Muscle of leg (tissue), 11 donors: ENCODE measurements around the gene BCAS3. TPM values are rescaled to one million over a fixed set of nuclear protein-coding genes. Genes with fewer than 3 reads are reported as not detected.
"Not testable (repeated sequence)": the region's sequence is repeated elsewhere in the genome, so short reads cannot be mapped to it uniquely, and the experiment has no call there.

Experiments used
- DNase-seq: peaks from one replicate; pipeline ENCODE4 v3.0.0; 2013
- H3K27ac ChIP-seq: one replicate; pipeline ENCODE4 v1.5.1; 2013; ENCODE audit warnings: mild to moderate bottlenecking, low read length, control low read depth
- H3K27me3 ChIP-seq: one replicate; pipeline ENCODE4 v1.6.1; 2013; ENCODE audit warnings: low read length; ENCODE audit not compliant: control insufficient read depth, insufficient read depth
- H3K36me3 ChIP-seq: one replicate; pipeline ENCODE4 v1.6.1; 2013; ENCODE audit warnings: low read length; ENCODE audit not compliant: control insufficient read depth, insufficient read depth
- H3K4me1 ChIP-seq: one replicate; pipeline ENCODE4 v1.6.1; 2013; ENCODE audit warnings: low read length; ENCODE audit not compliant: control insufficient read depth, insufficient read depth
- H3K4me3 ChIP-seq: one replicate; pipeline ENCODE4 v1.5.1; 2013; ENCODE audit warnings: low read length, control low read depth
- H3K9me3 ChIP-seq: replicated peaks from 2 replicates; pipeline ENCODE4 v1.6.1; 2013; ENCODE audit warnings: low read depth, low read length; ENCODE audit not compliant: control insufficient read depth
- WGBS: methylation state at CpG from one replicate; pipeline ENCODE4 v1.1.5; 2013; ENCODE audit warnings: missing lambda C conversion rate; ENCODE audit not compliant: insufficient coverage; 5-methylcytosine and 5-hydroxymethylcytosine counted together
- polyA plus RNA-seq, 8 donors: library from polyadenylated mRNA; unstranded; fragments of 120-200 nt; gene quantifications; one replicate each; pipeline versions ENCODE4 v1.2.1 to v1.2.3, GENCODE V29; 2013; ENCODE audit warnings: inconsistent platforms in 1 of 8, low replicate concordance in 1 of 8; ENCODE audit not compliant: insufficient read length in 8 of 8, insufficient read depth in 1 of 8
- total RNA-seq: library from RNA; stranded (reverse); fragments of 120-200 nt; gene quantifications from one replicate; pipeline ENCODE4 v1.2.4, GENCODE V29; 2013

BCAS3 gene
- total and polyA plus RNA-seq, 9 donors = 7.6 to 15.8 (median 9.5) TPM

GRCh38 chr17:60908324-60908723 lies 230.7 kb downstream of the BCAS3 start:
- no CpG with 5 or more reads among the region's 4 CpGs for WGBS
- Histone ChIP-seq H3K4me3 (no peak overlapping the region), H3K36me3 (no peaks in the 10 kb centered on the region), H3K4me1 (no peaks in the 10 kb centered on the region), H3K27me3 (no peaks in the 10 kb centered on the region), H3K9me3 (no peaks in the 10 kb centered on the region), H3K27ac (no peak overlapping the region)
- no peak for DNase-seq

GRCh38 chr17:60909405-60909804 lies 231.8 kb downstream of the BCAS3 start:
- no peaks in the 10 kb centered on the region for H3K27me3 ChIP-seq
- H3K4me1 ChIP-seq = no peaks in the 10 kb centered on the region
- no peak overlapping the region for H3K4me3 ChIP-seq
- no CpG with 5 or more reads among the region's 1 CpG for WGBS
- H3K9me3 ChIP-seq = no peaks in the 10 kb centered on the region
- DNase-seq = no peak
- H3K36me3 ChIP-seq = no peaks in the 10 kb centered on the region
- no peak overlapping the region for H3K27ac ChIP-seq

DNA sequence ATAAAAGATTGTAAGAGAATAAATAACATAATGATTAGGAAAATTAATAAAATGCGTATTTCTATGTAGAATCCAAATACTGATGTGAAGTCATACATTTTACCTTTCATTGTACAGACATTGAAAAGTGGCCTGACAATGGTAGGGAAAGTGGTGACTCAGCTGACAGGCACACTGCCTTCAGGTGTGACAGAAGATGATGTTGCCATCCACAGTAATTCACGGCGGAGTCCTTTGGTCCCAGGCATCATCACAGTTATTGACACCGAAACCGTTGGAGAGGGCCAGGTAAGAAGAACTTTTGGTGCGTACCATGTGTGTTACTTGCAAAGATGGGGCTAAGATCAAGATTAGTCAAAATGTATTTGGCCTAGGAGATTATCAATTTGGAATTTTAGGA lies 232.8 kb downstream of the BCAS3 start:
- no peak overlapping the region for H3K27ac ChIP-seq
- no peaks in the 10 kb centered on the region for H3K36me3 ChIP-seq
- 97% methylated on average over 5 of the region's 6 CpGs for WGBS
- H3K4me1 ChIP-seq = no peaks in the 10 kb centered on the region
- no peaks in the 10 kb centered on the region for H3K27me3 ChIP-seq
- no peak overlapping the region for H3K4me3 ChIP-seq
- H3K9me3 ChIP-seq = peaks cover 3% of the 10 kb centered on the region
- DNase-seq = no peak

- Histone ChIP-seq H3K36me3 (no peaks in the 10 kb centered on the region), H3K27me3 (no peaks in the 10 kb centered on the region), H3K27ac (no peak overlapping the region), H3K4me3 (no peak overlapping the region), H3K4me1 (no peaks in the 10 kb centered on the region), H3K9me3 (peaks cover 8% of the 10 kb centered on the region)
- no peak for DNase-seq
- no CpG with 5 or more reads among the region's 1 CpG for WGBS
Observed at GRCh38 chr17:60914078-60914477, 236.4 kb downstream of the BCAS3 start.

GRCh38 chr17:60916043-60916442 lies 238.4 kb downstream of the BCAS3 start:
- WGBS = no CpG with 5 or more reads among the region's 1 CpG
- Histone ChIP-seq H3K4me3 (no peak overlapping the region), H3K27me3 (no peaks in the 10 kb centered on the region), H3K9me3 (peaks cover 8% of the 10 kb centered on the region), H3K27ac (no peak overlapping the region), H3K36me3 (no peaks in the 10 kb centered on the region), H3K4me1 (no peaks in the 10 kb centered on the region)
- no peak for DNase-seq

DNA sequence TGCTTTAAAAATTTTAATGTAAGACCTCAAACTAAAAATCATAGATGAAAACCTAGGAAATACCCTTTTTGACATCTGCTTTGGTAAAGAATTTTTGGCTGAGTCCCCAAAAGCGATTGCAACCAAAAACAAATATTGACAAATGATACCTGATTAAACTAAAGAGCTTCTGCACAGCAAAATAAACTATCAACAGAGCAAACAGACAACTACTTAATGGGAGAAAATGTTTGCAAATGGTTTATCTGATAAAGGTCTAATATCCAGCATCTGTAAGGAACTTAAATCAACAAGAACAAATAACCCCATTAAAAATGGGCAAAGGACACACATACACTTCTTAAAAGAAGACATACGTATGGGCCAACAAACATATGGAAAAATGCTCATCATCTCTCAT lies 242.5 kb downstream of the BCAS3 start:
- DNase-seq = no peak
- WGBS = no CpG with 5 or more reads among the region's 2 CpGs

GRCh38 chr17:60923000-60923399 lies 245.3 kb downstream of the BCAS3 start:
- no peaks in the 10 kb centered on the region for H3K36me3 ChIP-seq
- H3K9me3 ChIP-seq = no peaks in the 10 kb centered on the region
- no peaks in the 10 kb centered on the region for H3K4me1 ChIP-seq
- H3K4me3 ChIP-seq = no peak overlapping the region
- H3K27ac ChIP-seq = no peak overlapping the region
- H3K27me3 ChIP-seq = no peaks in the 10 kb centered on the region
- DNase-seq = no peak
- no CpG with 5 or more reads among the region's 1 CpG for WGBS

More for the DNA sequence above, 242.5 kb downstream of the BCAS3 start:
- peaks cover 8% of the 10 kb centered on the region for H3K9me3 ChIP-seq
- H3K27me3 ChIP-seq = no peaks in the 10 kb centered on the region
- no peaks in the 10 kb centered on the region for H3K36me3 ChIP-seq
- H3K27ac ChIP-seq = no peak overlapping the region
- no peak overlapping the region for H3K4me3 ChIP-seq
- H3K4me1 ChIP-seq = no peaks in the 10 kb centered on the region

DNA sequence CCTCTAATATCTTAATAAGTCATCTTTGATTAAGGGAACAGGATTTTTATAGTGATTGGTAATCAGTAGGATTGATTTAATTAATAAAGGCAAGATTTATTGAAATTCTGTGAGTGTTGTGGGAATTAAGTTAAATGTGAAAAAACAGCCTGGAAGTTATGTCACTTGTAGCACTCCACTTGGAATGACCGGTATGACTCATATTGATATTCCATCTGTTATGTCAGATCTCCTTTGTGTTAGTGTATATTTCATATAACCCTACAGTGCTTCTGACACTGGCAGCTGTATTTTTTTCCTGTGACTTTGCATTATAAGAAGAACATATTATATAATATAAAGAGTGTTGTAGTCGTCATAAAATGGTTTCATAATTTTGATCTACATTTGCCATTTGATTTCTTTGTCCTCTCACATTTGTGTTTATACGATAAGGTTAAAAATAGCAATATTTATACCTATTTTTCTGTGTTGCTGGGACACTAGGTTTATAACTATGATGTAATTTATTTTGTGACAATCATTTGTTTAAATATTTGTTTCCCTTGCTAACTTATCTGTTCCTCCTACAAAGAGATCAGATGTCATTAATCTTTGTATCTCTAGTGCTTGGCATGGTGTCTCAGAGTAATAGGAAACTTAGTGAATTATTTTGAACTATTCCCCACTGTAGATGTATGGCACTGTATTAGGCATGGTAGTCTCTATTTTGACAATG lies 249.0 kb downstream of the BCAS3 start:
- DNase-seq = peak; percentile 14
- H3K27me3 ChIP-seq = no peaks in the 10 kb centered on the region
- H3K4me3 ChIP-seq = no peak overlapping the region
- no peak overlapping the region for H3K27ac ChIP-seq
- no peaks in the 10 kb centered on the region for H3K9me3 ChIP-seq
- no peaks in the 10 kb centered on the region for H3K36me3 ChIP-seq
- no CpG with 5 or more reads among the region's 3 CpGs for WGBS
- H3K4me1 ChIP-seq = no peaks in the 10 kb centered on the region

DNA sequence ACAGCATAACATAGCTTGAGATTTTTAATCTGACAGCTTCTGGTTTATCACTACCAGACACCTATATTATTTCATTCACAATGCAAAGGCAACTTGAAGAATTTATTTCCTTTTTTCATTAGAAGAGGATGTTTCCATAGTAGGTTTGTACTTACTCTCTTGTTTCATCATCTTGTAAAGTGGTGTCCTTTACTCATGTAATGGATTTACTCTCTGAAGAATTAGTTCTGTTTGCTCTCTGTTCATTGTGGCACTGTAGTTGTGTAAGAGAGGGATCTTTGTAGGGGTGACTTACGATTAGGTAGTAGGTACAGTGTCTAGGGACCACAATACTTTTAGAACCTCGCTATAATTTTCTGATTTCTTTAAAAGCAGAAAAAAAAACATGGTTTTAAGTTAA lies 256.1 kb downstream of the BCAS3 start:
- no peaks in the 10 kb centered on the region for H3K9me3 ChIP-seq
- no peaks in the 10 kb centered on the region for H3K4me1 ChIP-seq
- no CpG with 5 or more reads among the region's 2 CpGs for WGBS
- H3K27ac ChIP-seq = no peak overlapping the region
- no peaks in the 10 kb centered on the region for H3K36me3 ChIP-seq
- DNase-seq = no peak
- no peaks in the 10 kb centered on the region for H3K27me3 ChIP-seq
- no peak overlapping the region for H3K4me3 ChIP-seq

DNA sequence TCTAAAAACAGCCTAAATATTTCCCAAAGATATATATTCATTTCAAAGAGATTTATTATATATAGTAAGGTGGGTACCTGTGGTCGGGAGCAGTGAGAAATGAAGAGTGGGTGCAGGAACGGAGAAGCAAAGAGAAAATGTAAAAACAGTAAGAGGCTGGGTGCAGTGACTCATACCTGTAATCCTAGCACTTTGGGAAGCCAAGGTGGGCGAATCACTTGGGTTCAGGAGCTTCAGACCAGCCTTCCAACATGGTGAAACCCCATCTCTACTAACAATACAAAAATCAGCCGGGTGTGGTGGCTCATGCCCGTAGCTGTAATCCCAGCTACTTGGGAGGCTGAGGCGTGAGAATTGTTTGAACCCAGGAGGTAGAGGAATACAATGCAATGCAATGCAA lies 257.1 kb downstream of the BCAS3 start:
- no CpG with 5 or more reads among the region's 6 CpGs for WGBS
- Histone ChIP-seq H3K27ac (no peak overlapping the region), H3K36me3 (no peaks in the 10 kb centered on the region), H3K4me1 (no peaks in the 10 kb centered on the region), H3K9me3 (no peaks in the 10 kb centered on the region), H3K4me3 (no peak overlapping the region), H3K27me3 (no peaks in the 10 kb centered on the region)
- no peak for DNase-seq

GRCh38 chr17:60935991-60936390 lies 258.3 kb downstream of the BCAS3 start:
- not testable (repeated sequence) for DNase-seq, H3K4me1 ChIP-seq, H3K36me3 ChIP-seq

More at GRCh38 chr17:60935991-60936390, 258.3 kb downstream of the BCAS3 start:
- H3K4me3 ChIP-seq, H3K9me3 ChIP-seq, H3K27me3 ChIP-seq, H3K27ac ChIP-seq: not testable (repeated sequence)
